RWPE1 (cell line): ENCODE measurements around the gene SPEF2.
"Not testable (repeated sequence)": the region's sequence is repeated elsewhere in the genome, so short reads cannot be mapped to it uniquely, and the experiment has no call there.

Experiments used
- CTCF ChIA-PET: fragments of 350-600 bp; sonication (Branson Sonifier 250); formaldehyde crosslinking; extraction: SDS; loops from one replicate; lab custom pipeline; 2021; lab: Yijun Ruan, JAX
- POLR2A ChIA-PET: fragments of 400-600 bp; formaldehyde crosslinking; extraction: SDS; loops from one replicate; lab custom pipeline; 2020; ENCODE audit warnings: antibody characterized with exemption; ENCODE audit not compliant: low non-redundant PET; lab: Yijun Ruan, JAX
- DNase-seq: peaks from one replicate; pipeline ENCODE4 v3.0.0; 2012; ENCODE audit warnings: low spot score
- H3K27ac ChIP-seq: fragments of 450-650 bp; 2 replicates; pipeline ENCODE4 v1.5.1; 2017
- TF ChIP-seq, protein P1 (sequence below): fragments of 450-650 bp; conservative IDR thresholded peaks from 2 replicates; pipeline ENCODE4 v1.5.1; 2017; ENCODE audit warnings: low read depth, mild to moderate bottlenecking

Gene SPEF2

DNA sequence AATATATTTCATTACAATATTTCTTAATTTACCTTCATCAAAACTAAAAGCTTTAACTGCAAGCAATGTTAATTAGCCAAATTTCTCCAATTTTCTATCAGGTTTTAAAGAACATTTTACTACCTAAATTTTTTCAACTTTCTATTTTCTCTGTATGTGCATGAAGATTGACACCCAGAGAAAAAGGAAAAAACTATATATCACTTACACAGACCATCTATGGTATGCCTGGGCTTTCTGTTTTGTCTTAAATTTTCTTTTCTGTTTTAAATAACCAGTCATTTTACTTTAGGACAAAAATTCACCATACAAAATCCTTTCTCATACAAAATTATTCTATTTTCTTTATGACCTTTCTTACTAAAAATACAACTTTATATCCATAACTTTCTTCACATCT lies 225.2 kb downstream of the SPEF2 start:
- no peak for DNase-seq
- CTCF ChIA-PET: no interaction called here

DNA sequence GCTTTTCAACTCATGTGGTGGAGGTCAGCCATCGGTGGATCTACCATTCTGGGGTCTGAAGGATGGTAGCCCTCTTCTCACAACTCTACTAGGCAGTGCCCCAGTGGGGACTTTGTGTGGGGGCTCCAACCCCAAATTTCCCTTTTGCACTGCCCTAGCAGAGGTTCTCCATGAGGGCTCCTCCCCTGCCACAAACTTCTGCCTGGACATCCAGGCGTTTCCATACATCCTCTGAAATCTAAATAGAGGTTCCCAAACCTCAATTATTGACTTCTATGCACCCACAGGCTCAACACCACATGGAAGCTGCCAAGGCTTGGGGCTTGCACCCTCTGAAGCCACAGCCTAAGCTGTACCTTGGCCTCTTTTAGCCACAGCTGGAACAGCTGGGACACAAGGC lies 227.8 kb downstream of the SPEF2 start:
- CTCF ChIA-PET, H3K27ac ChIP-seq, POLR2A ChIA-PET, DNase-seq: not testable (repeated sequence)

More for the DNA sequence above, 225.2 kb downstream of the SPEF2 start:
- TF ChIP-seq, protein P1, sequence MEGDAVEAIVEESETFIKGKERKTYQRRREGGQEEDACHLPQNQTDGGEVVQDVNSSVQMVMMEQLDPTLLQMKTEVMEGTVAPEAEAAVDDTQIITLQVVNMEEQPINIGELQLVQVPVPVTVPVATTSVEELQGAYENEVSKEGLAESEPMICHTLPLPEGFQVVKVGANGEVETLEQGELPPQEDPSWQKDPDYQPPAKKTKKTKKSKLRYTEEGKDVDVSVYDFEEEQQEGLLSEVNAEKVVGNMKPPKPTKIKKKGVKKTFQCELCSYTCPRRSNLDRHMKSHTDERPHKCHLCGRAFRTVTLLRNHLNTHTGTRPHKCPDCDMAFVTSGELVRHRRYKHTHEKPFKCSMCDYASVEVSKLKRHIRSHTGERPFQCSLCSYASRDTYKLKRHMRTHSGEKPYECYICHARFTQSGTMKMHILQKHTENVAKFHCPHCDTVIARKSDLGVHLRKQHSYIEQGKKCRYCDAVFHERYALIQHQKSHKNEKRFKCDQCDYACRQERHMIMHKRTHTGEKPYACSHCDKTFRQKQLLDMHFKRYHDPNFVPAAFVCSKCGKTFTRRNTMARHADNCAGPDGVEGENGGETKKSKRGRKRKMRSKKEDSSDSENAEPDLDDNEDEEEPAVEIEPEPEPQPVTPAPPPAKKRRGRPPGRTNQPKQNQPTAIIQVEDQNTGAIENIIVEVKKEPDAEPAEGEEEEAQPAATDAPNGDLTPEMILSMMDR: no peak
- POLR2A ChIA-PET: no interaction called here
- H3K27ac ChIP-seq: no peak overlapping the region

DNA sequence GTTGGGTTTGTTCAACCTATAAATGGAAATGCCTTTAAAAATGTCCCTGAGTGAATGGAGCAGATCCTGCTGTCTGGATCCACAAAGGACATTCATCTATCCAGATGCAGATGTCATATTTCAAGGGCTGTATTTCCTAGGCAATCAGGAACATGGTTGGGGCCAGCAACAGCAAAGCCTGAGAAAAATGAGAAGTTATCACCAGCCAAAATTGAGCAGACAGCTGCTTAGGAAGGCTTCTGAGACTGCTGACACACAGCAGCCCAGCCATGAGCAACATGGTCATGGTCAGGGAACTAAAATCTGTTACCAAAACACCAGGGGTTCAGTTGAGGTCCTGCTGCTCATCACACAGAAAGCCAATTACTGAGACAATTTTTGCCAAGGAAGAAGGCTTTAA lies 229.8 kb downstream of the SPEF2 start:
- ChIA-PET CTCF (interaction anchor here (0.7 kb wide), 1 partner anchor 1848 kb away, joined by 3 read pairs; no protein-coding TSS in a partner anchor), POLR2A (no interaction called here)
- DNase-seq: no peak
- TF ChIP-seq, protein P1: no peak
- no peak overlapping the region for H3K27ac ChIP-seq

DNA sequence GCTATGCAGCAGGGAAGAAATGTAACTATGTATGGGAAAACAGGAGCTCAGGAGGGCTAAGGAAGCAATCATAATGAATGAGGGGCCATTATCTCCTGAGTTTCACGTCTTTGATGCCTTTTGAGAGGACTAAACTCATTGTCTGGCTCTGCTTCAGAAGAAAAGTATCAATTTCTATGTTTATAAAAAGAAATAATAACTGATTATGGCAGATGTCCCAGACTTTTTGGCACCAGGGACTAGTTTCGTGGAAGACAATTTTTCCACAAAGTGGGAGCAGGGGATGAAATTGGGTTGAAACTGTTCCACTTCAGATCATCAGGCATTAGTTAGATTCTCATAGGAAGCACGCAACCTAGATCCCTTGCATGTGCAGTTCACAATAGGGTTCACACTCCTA lies 230.3 kb downstream of the SPEF2 start:
- TF ChIP-seq, protein P1: no peak
- H3K27ac ChIP-seq: no peak overlapping the region
- ChIA-PET CTCF (interaction anchor here (0.6 to 0.7 kb wide), 2 partner anchors 28 to 1848 kb away, joined by 3 read pairs; no protein-coding TSS in a partner anchor), POLR2A (no interaction called here)
- no peak for DNase-seq

DNA sequence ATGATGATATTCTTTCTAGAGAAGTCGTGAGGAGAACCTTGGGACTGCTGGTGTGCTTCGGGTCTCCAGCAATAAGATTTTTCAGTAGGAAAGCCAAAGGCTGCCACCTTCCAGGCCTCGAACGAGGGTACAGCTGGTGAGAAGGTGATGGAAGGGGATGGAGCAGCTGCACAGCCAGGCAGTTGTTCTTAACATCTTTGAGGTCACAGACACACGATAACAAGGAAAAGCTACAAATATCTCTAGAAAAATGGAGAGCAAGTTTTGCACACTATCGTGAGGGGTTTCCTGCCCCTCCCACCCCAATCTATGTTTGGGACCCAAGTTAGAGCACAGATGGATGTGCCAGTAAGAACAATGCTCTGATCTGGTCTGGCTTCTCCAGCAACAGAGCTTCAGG lies 232.2 kb downstream of the SPEF2 start:
- ChIA-PET CTCF (interaction anchor here (0.7 kb wide), 1 partner anchor 9 kb away, joined by 3 read pairs; no protein-coding TSS in a partner anchor), POLR2A (no interaction called here)
- no peak for DNase-seq
- TF ChIP-seq, protein P1: no peak
- no peak overlapping the region for H3K27ac ChIP-seq

DNA sequence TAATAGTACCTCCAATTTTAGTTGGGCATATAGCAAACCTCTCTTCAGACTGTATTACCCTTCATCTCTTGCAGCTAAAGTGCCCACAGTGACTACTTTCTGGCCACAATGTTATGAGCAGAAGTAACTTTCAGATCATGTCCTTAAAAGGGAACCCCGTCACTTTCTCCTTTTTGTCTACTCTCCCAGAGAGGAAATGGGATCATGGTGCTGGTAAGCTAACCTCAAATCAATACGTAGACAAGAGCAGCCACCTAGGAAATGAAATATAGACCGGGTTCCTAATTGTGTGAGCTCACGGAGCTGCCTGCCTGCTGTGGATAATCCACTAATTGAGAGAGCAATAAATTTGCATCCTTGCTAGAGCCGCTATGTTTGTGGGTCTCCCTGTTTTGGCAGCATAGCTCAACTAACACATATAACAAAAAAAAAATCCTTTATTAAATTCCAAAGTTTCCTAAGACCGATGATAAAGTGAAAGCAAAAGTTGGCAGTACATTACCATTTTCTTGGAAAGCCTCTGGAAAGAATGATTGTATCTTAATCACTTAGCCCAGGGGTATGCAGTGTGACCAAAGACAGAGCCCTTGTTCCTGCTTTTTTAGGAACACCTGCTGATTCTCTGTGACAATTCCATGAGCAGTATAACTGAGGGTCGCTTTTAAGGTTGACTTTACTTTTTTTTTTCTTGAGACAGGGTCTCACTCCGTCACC lies 233.5 kb downstream of the SPEF2 start:
- DNase-seq: peak; percentile 17
- TF ChIP-seq, protein P1: no peak
- H3K27ac ChIP-seq: no peak overlapping the region
- ChIA-PET POLR2A (no interaction called here), CTCF (interaction anchor here (1.1 kb wide), 1 partner anchor 75 kb away, joined by 5 read pairs; no protein-coding TSS in a partner anchor)

DNA sequence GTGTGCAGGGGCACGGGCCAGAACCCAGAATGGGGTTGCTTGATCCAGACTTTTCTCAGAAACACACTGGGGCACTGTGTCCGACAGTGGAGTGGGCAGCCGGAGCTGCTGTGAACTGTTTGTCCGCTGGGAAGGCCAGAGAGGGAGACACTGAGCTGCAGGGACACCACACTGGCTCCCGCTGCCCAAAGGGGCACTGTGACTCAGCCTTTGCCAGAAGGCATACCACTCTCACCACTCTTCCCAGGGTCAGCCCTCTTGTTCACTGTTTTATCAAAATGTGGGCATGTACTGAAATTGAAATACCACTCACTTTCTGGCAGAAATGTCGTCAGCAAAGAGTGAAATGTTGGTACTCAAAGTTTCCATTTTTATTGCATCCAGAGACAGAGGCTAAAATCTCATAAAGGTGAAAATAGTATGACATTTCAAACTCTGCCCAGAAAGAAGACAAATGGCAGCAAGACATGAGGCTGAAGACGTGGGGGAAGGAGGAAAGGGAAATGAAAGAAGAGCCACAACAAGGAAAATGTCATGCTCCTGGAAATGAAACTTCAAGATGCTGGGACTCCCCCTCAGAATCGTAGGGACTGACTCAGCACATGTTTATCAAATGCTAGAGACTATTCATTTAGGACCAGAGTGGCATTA lies 234.5 kb downstream of the SPEF2 start:
- no peak overlapping the region for H3K27ac ChIP-seq
- CTCF ChIA-PET: no interaction called here
- TF ChIP-seq, protein P1: no peak
- no peak for DNase-seq
- POLR2A ChIA-PET: no interaction called here
